Prostate gland (tissue), 2 donors: ENCODE data around the gene TTC22. TPM values are rescaled to one million over a fixed set of nuclear protein-coding genes. Genes with fewer than 3 reads are reported as not detected.

ENCODE experiments used
- DNase-seq: peaks from one replicate; pipeline ENCODE4 v3.0.0-alpha.2; 2019; ENCODE audit warnings: low spot score
- H3K27ac ChIP-seq, 2 donors: fragments of 200-600 bp; sonication (generic); 2 replicates each; pipeline ENCODE4 v1.5.1; 2017 to 2019
- H3K27me3 ChIP-seq: fragments of 200-600 bp; sonication (generic); replicated peaks from 2 replicates; pipeline ENCODE4 v1.5.1; 2019; ENCODE audit not compliant: insufficient read depth
- H3K36me3 ChIP-seq, 2 donors: fragments of 200-600 bp; sonication (generic); 1 replicate in 1 of 2; 2 replicates in 1 of 2; pipeline versions ENCODE4 v1.5.1 to v1.8.1; 2017 to 2019
- H3K4me1 ChIP-seq: fragments of 200-600 bp; sonication (generic); replicated peaks from 2 replicates; pipeline ENCODE4 v1.5.1; 2019
- H3K4me3 ChIP-seq, 2 donors: fragments of 200-600 bp; sonication (generic); 2 replicates each; pipeline ENCODE4 v1.5.1; 2017 to 2019
- H3K9me3 ChIP-seq: fragments of 200-600 bp; sonication (generic); 2 replicates; pipeline ENCODE4 v1.5.1; 2017
- CTCF ChIP-seq, 4 experiments: fragments of 200-600 bp in 2 of 4; fragments of 450-650 bp in 2 of 4; sonication (generic) in 2 of 4; IDR thresholded peaks; 1 replicate in 3 of 4; 2 replicates in 1 of 4; pipeline ENCODE4 v1.5.1; 2016 to 2019; ENCODE audit warnings: antibody characterized with exemption in 4 of 4, mild to moderate bottlenecking in 2 of 4, moderate library complexity in 2 of 4
- POLR2A ChIP-seq: fragments of 450-650 bp; IDR thresholded peaks from one replicate; pipeline ENCODE4 v1.6.1; 2016; ENCODE audit warnings: antibody characterized with exemption, mild to moderate bottlenecking
- POLR2AphosphoS5 ChIP-seq: sonication (generic); formaldehyde crosslinking; IDR thresholded peaks from one replicate; pipeline ENCODE4 v1.6.1; 2017; ENCODE audit warnings: antibody characterized with exemption
- WGBS: methylation state at CpG from one replicate; pipeline ENCODE4 v1.1.5; 2018; 5-methylcytosine and 5-hydroxymethylcytosine counted together
- intact Hi-C: fragments of 100-400 bp; cut with DNase I; formaldehyde crosslinking; loops from one replicate; pipeline ENCODE4 v1.14.2; 2022
- total RNA-seq, 2 donors: library from RNA; depleted of rRNA; stranded (reverse); fragments of >200 nt; gene quantifications; one replicate each; pipeline ENCODE4 v1.1.0, GENCODE V29; 2016

TTC22 gene
- total RNA-seq, 2 donors from 2014 or later, result 18.0 to 30.4 TPM

- H3K4me1 ChIP-seq, result no peaks in the 10 kb centered on the region
- no peaks in the 10 kb centered on the region for H3K27me3 ChIP-seq
- intact Hi-C loops, result no loop called here
- no peak for DNase-seq
- TF ChIP-seq POLR2AphosphoS5, result no peak
- TF ChIP-seq POLR2A, result no peak
- TF ChIP-seq CTCF (IDR thresholded peaks at IDR 0.05), result no peak
- WGBS, result 40% methylated on average over 24 of the region's 39 CpGs
- H3K36me3 ChIP-seq, result no peaks in the 10 kb centered on the region
- no peaks in the 10 kb centered on the region for H3K9me3 ChIP-seq
- H3K27ac ChIP-seq, result peak overlapping the region; percentile 71 to 75
- peak overlapping the region; percentile 33 to 53 for H3K4me3 ChIP-seq
These were observed 853 bp downstream of the TTC22 start for GRCh38 chr1:54800041-54800898.

DNA sequence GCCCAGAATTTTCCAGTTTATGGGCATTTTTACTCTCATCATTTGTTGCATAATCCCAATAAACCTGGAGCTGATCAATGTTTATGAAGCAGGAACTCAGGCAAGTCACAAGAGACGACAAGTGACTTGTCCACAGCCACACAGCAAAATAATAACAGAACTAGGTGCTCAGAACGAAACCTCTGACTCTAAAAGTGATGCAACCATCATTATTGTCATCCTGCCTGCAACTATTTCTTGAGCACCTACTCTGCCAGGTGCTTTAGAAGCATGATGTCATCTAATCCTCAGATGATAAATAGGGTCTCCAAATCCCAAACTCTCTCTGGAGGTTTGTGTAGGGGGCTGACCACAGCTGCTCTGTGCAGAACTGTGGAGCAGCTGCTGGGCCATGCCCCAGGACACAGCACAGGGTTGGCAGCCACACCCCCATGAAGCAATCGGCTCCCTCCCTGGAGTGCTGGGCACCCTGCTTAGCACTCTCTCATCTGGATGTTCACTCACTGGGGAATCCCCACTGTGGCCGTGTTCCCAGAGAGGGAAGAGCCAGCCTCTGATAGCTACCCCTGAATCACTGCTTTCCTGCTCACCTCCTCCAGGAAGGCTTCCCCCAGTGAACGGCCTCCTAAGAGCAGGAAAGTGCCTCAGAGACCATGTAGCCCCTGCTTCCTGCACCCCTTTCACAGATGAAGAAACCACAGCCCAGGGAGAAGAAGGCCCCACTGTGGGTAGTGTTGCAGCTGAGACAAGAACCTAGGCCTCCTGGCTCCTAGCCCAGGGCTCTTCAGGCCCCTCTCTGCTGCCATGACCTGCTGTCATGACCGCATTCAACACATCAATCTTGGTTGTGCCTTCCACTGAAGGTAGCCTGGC is 2.1 kb downstream of the TTC22 start:
- Histone ChIP-seq H3K4me1 (no peaks in the 10 kb centered on the region), H3K4me3 (no peak overlapping the region)
- DNase-seq, result no peak

DNA sequence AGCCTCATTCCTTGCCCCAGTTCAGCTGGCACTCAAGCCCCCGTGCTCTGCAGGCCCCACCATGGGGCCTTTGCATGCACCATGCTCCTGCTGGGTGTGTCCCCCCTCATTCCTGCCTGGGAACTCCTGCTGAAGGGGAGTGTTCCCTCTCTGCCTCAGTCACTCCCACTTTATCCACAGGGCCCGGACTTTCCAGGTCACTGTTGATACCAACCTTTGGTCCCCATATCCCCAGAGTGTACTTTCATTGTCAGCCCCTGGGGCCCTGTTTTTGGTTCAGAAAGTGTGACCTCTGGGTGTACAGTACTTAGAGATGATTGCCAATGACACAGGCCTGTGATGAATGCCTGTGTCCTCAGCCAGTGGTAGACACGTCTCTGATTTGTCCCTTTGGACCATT is 2.9 kb downstream of the TTC22 start:
- DNase-seq, result no peak
- intact Hi-C loops, result no loop called here
- Histone ChIP-seq H3K4me3 (no peak overlapping the region), H3K9me3 (no peaks in the 10 kb centered on the region), H3K36me3 (no peaks in the 10 kb centered on the region), H3K27me3 (no peaks in the 10 kb centered on the region), H3K27ac (no peak overlapping the region), H3K4me1 (no peaks in the 10 kb centered on the region)
- TF ChIP-seq POLR2A, result no peak
- TF ChIP-seq CTCF (IDR thresholded peaks at IDR 0.05), result no peak
- no peak for TF ChIP-seq POLR2AphosphoS5
- WGBS, result 71% methylated on average over 3 of the region's 3 CpGs

More for the DNA sequence above, 2.1 kb downstream of the TTC22 start:
- Histone ChIP-seq H3K27me3 (no peaks in the 10 kb centered on the region), H3K9me3 (no peaks in the 10 kb centered on the region), H3K27ac (no peak overlapping the region), H3K36me3 (no peaks in the 10 kb centered on the region)
- intact Hi-C loops, result no loop called here
- TF ChIP-seq CTCF (IDR thresholded peaks at IDR 0.05) (no peak), POLR2A (no peak), POLR2AphosphoS5 (no peak)
- 68% methylated on average over 6 of the region's 6 CpGs for WGBS

DNA sequence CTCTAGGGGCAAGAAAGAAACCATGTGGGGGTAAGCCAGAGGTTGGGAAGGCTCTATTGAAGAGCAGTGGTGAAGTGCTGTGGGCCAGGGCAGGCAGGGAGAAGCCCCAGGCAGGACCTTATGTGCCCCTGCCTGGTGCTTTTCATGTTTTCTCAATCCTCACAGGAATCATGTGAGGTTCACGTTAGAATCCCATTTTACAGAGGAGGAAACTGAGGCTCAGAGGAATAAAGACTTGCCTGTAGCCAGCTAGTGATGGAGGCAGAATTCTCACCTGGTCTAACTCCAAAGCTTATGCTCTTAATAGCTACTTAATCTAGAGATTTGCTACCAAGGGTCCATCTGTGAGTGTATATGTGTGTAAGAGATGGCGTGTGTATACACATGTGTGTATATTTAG is 4.2 kb downstream of the TTC22 start:
- no peaks in the 10 kb centered on the region for H3K4me1 ChIP-seq

DNA sequence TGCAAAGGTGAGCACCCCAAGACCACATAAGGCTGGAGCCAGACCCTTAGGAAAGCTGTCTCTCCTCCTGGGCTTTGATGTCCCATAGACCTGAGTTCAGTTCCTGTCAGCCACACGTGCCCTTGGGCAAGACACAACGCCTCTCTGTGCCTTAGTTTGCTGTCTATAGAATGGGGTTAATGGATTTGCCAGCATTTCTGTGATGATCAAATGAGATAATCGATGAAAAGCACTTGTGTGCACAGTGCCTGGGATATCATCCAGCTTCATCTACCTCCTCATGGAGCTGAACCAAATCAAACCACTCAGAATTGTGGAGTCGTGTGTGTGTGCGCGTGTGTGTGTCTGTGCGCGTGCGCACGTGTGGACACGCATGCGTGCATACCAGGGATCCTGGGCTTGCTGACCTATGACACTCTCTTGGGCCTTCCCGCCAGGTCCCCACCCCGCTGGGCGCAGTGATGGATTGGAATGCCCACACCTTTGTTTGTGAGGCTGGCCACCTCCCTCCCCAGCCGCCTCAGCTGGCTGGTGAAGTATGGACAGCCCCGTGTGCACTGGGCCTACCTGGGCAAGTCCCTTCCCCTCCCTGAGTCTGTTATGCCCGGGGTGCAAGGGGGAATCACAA is 5.2 kb downstream of the TTC22 start:
- WGBS, result 73% methylated on average over 18 of the region's 18 CpGs
- DNase-seq, result no peak
- H3K36me3 ChIP-seq, result no peaks in the 10 kb centered on the region
- no peak overlapping the region for H3K4me3 ChIP-seq
- H3K9me3 ChIP-seq, result no peaks in the 10 kb centered on the region
- TF ChIP-seq POLR2AphosphoS5 (no peak), CTCF (IDR thresholded peaks at IDR 0.05) (no peak), POLR2A (no peak)
- H3K27ac ChIP-seq, result peak overlapping the region in 1 of 2 donors; percentile 6
- H3K27me3 ChIP-seq, result no peaks in the 10 kb centered on the region
- no peaks in the 10 kb centered on the region for H3K4me1 ChIP-seq
- intact Hi-C loops, result no loop called here

More for the DNA sequence above, 4.2 kb downstream of the TTC22 start:
- H3K4me3 ChIP-seq, result no peak overlapping the region
- H3K9me3 ChIP-seq, result no peaks in the 10 kb centered on the region
- H3K36me3 ChIP-seq, result no peaks in the 10 kb centered on the region
- no peak overlapping the region for H3K27ac ChIP-seq
- H3K27me3 ChIP-seq, result no peaks in the 10 kb centered on the region
- TF ChIP-seq POLR2A (no peak), POLR2AphosphoS5 (no peak)
- WGBS, result 89% methylated on average over 2 of the region's 2 CpGs
- intact Hi-C loops, result no loop called here
- no peak for DNase-seq
